Body of pancreas (tissue), 4 donors: ENCODE measurements around the gene MRE11.
"Not testable (repeated sequence)": the region's sequence is repeated elsewhere in the genome, so short reads cannot be mapped to it uniquely, and the experiment has no call there.

ENCODE experiments used
- POLR2A ChIP-seq, 3 donors: fragments of 450-650 bp; IDR thresholded peaks; one replicate each; pipeline ENCODE4 v1.6.1; 2016; ENCODE audit warnings: antibody characterized with exemption in 3 of 3, mild to moderate bottlenecking in 2 of 3
- TF ChIP-seq, protein P1 (sequence below), 7 experiments: fragments of 450-650 bp in 4 of 7; fragments of 200-600 bp in 3 of 7; sonication (generic) in 3 of 7; IDR thresholded peaks; one replicate each; pipeline ENCODE4 v1.5.1; 2016 to 2019; ENCODE audit warnings: antibody characterized with exemption in 7 of 7

DNA sequence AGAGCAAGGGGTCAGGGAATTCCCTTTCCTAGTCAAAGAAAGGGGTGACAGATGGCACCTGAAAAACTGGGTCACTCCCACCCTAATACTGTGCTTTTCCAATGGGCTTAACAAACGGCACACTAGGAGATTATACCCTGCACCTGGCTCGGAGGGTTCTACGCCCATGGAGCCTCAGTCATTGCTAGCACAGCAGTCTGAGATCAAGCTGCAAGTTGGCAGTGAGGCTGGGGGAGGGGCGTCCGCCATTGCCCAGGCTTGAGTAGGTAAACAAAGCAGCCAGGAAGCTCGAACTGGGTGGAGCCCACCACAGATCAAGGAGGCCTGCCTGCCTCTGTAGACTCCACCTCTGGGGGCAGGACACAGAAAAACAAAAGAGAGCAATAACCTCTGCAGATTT lies 123.1 kb downstream of the MRE11 start:
- TF ChIP-seq, protein P1, sequence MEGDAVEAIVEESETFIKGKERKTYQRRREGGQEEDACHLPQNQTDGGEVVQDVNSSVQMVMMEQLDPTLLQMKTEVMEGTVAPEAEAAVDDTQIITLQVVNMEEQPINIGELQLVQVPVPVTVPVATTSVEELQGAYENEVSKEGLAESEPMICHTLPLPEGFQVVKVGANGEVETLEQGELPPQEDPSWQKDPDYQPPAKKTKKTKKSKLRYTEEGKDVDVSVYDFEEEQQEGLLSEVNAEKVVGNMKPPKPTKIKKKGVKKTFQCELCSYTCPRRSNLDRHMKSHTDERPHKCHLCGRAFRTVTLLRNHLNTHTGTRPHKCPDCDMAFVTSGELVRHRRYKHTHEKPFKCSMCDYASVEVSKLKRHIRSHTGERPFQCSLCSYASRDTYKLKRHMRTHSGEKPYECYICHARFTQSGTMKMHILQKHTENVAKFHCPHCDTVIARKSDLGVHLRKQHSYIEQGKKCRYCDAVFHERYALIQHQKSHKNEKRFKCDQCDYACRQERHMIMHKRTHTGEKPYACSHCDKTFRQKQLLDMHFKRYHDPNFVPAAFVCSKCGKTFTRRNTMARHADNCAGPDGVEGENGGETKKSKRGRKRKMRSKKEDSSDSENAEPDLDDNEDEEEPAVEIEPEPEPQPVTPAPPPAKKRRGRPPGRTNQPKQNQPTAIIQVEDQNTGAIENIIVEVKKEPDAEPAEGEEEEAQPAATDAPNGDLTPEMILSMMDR (IDR thresholded peaks at IDR 0.05), result not testable (repeated sequence)
- not testable (repeated sequence) for TF ChIP-seq POLR2A (IDR thresholded peaks at IDR 0.05)
